IMR-90 (cell line): ENCODE measurements around the gene AMPD3. TPM values are rescaled to one million over a fixed set of nuclear protein-coding genes. Genes with fewer than 3 reads are reported as not detected.
A peak's percentile ranks its signal among the peaks of the same experiment; 100 is the strongest.

ENCODE experiments used
- ATAC-seq: fragments of 200-7000 bp; cut with Tn5 transposase; 2 replicates; pipeline ENCODE4 v1.9.1; 2020; ENCODE audit warnings: low read depth, mild to moderate bottlenecking, moderate library complexity
- BruUV-seq: library from RNA; stranded (reverse); fragments of 400-500 nt; replicated peaks from 2 replicates; lab custom pipeline; 2021; lab: Mats Ljungman, UMichigan
- CTCF ChIA-PET: fragments of 300-600 bp; formaldehyde crosslinking; extraction: SDS; loops from one replicate; lab custom pipeline; 2021; ENCODE audit warnings: antibody characterized with exemption; lab: Yijun Ruan, JAX
- POLR2A ChIA-PET: fragments of 300-600 bp; sonication (Branson Sonifier 250); formaldehyde crosslinking; loops from one replicate; lab custom pipeline; 2022; ENCODE audit warnings: antibody characterized with exemption; ENCODE audit not compliant: unreplicated experiment; lab: Charles Lee
- DNase-seq: peaks from one replicate; pipeline ENCODE4 v3.0.0; 2013
- H2AFZ ChIP-seq: replicated peaks from 2 replicates; pipeline ENCODE3; 2013; ENCODE audit warnings: low read length, mild to moderate bottlenecking; ENCODE audit not compliant: poor library complexity
- H2AK5ac ChIP-seq: 2 replicates; pipeline ENCODE4 v1.6.1; 2013; ENCODE audit warnings: low read depth, low read length, inconsistent platforms
- H2AK9ac ChIP-seq: replicated peaks from 2 replicates; pipeline ENCODE3; 2013; ENCODE audit warnings: mild to moderate bottlenecking, low read depth, low read length, moderate library complexity; ENCODE audit not compliant: poor library complexity
- H2BK120ac ChIP-seq: 2 replicates; pipeline ENCODE4 v1.6.1; 2013; ENCODE audit warnings: low read depth, low read length, inconsistent platforms
- H2BK15ac ChIP-seq: 3 replicates; pipeline ENCODE4 v1.6.1; 2013; ENCODE audit warnings: low read depth, low read length, inconsistent platforms
- H2BK20ac ChIP-seq: 2 replicates; pipeline ENCODE4 v1.6.1; 2013; ENCODE audit warnings: low read depth, mild to moderate bottlenecking, inconsistent platforms, low read length, moderate library complexity
- H2BK5ac ChIP-seq: 2 replicates; pipeline ENCODE4 v1.6.1; 2013; ENCODE audit warnings: mild to moderate bottlenecking, low read depth, low read length, inconsistent platforms; ENCODE audit not compliant: poor library complexity, severe bottlenecking
- H3K14ac ChIP-seq: replicated peaks from 2 replicates; pipeline ENCODE4 v1.6.1; 2013; ENCODE audit warnings: low read depth, low read length, inconsistent platforms
- H3K18ac ChIP-seq: 2 replicates; pipeline ENCODE4 v1.6.1; 2013; ENCODE audit warnings: low read depth, low read length, control low read depth
- H3K23ac ChIP-seq: 2 replicates; pipeline ENCODE4 v1.6.1; 2013; ENCODE audit warnings: low read depth, low read length, inconsistent platforms
- H3K27ac ChIP-seq: 2 replicates; pipeline ENCODE4 v1.5.1; 2013; ENCODE audit warnings: mild to moderate bottlenecking, control low read depth, low read length; ENCODE audit not compliant: insufficient read depth
- H3K27me3 ChIP-seq: 2 replicates; pipeline ENCODE4 v1.6.1; 2013; ENCODE audit warnings: low read length; ENCODE audit not compliant: control insufficient read depth, insufficient read depth
- H3K36me3 ChIP-seq: 2 replicates; pipeline ENCODE4 v1.6.1; 2013; ENCODE audit warnings: low read length, mixed read lengths; ENCODE audit not compliant: control insufficient read depth, insufficient read depth
- H3K4ac ChIP-seq: 2 replicates; pipeline ENCODE4 v1.6.1; 2013; ENCODE audit warnings: low read depth, low read length, inconsistent platforms
- H3K4me1 ChIP-seq: 2 replicates; pipeline ENCODE4 v1.6.1; 2013; ENCODE audit warnings: low read length, mixed read lengths; ENCODE audit not compliant: control insufficient read depth, insufficient read depth
- H3K4me2 ChIP-seq: 2 replicates; pipeline ENCODE4 v1.6.1; 2013; ENCODE audit warnings: low read depth, mild to moderate bottlenecking, control low read depth, low read length, moderate library complexity
- H3K4me3 ChIP-seq: 2 replicates; pipeline ENCODE4 v1.5.1; 2013; ENCODE audit warnings: low read depth, mild to moderate bottlenecking, control low read depth, low read length, moderate library complexity; ENCODE audit not compliant: insufficient read depth
- H3K56ac ChIP-seq: 2 replicates; pipeline ENCODE4 v1.6.1; 2013; ENCODE audit warnings: low read length, inconsistent platforms; ENCODE audit not compliant: insufficient read depth; ENCODE audit errors: extremely low read depth
- H3K79me1 ChIP-seq, 2 experiments: 2 replicates each; pipeline ENCODE4 v1.6.1; 2013; ENCODE audit warnings: low read length in 2 of 2, inconsistent platforms in 1 of 2, low read depth in 1 of 2
- H3K9ac ChIP-seq: 2 replicates; pipeline ENCODE4 v1.6.1; 2013; ENCODE audit warnings: low read depth, low read length, control low read depth
- H3K9me1 ChIP-seq: 2 replicates; pipeline ENCODE4 v1.6.1; 2013; ENCODE audit warnings: low read length, inconsistent platforms; ENCODE audit not compliant: insufficient read depth
- H3K9me3 ChIP-seq: 2 replicates; pipeline ENCODE4 v1.6.1; 2013; ENCODE audit warnings: low read length; ENCODE audit not compliant: control insufficient read depth, insufficient read depth
- H4K20me1 ChIP-seq: 2 replicates; pipeline ENCODE4 v1.6.1; 2013; ENCODE audit warnings: low read length, inconsistent platforms; ENCODE audit not compliant: insufficient read depth
- H4K5ac ChIP-seq: 2 replicates; pipeline ENCODE4 v1.6.1; 2013; ENCODE audit warnings: mild to moderate bottlenecking, low read depth, low read length, control low read depth
- H4K8ac ChIP-seq, 2 experiments: 2 replicates each; pipeline ENCODE4 v1.6.1; 2013; ENCODE audit warnings: low read depth in 2 of 2, low read length in 2 of 2, control low read depth in 1 of 2, inconsistent platforms in 1 of 2
- H4K91ac ChIP-seq: 2 replicates; pipeline ENCODE4 v1.6.1; 2013; ENCODE audit warnings: low read depth, low read length, inconsistent platforms; ENCODE audit not compliant: insufficient read depth
- BHLHE40 ChIP-seq: fragments of 150-350 bp; IDR thresholded peaks from 2 replicates; pipeline ENCODE4 v1.6.1; 2016; ENCODE audit warnings: mild to moderate bottlenecking, low read depth, low read length
- CEBPB ChIP-seq: IDR thresholded peaks from 2 replicates; pipeline ENCODE4 v1.6.1; 2012; ENCODE audit warnings: low read depth, low read length, improper control_type of control experiment
- CHD1 ChIP-seq: IDR thresholded peaks from 2 replicates; pipeline ENCODE4 v1.6.1; 2012; ENCODE audit warnings: low read depth, low read length, improper control_type of control experiment
- CTCF ChIP-seq: conservative IDR thresholded peaks from 2 replicates; pipeline ENCODE4 v1.5.1; 2012; ENCODE audit warnings: mild to moderate bottlenecking, low read depth, low read length, improper control_type of control experiment
- ELK1 ChIP-seq: fragments of 150-350 bp; IDR thresholded peaks from 2 replicates; pipeline ENCODE4 v1.6.1; 2016; ENCODE audit warnings: low read depth, mild to moderate bottlenecking, low read length, moderate library complexity, borderline replicate concordance
- FOS ChIP-seq: fragments of 150-350 bp; IDR thresholded peaks from 2 replicates; pipeline ENCODE4 v1.6.1; 2016; ENCODE audit warnings: low read depth, low read length
- MAFK ChIP-seq: IDR thresholded peaks from 2 replicates; pipeline ENCODE4 v1.6.1; 2012; ENCODE audit warnings: low read depth, low read length, improper control_type of control experiment
- MAZ ChIP-seq: IDR thresholded peaks from 2 replicates; pipeline ENCODE4 v1.6.1; 2012; ENCODE audit warnings: low read depth, mild to moderate bottlenecking, low read length, improper control_type of control experiment, moderate library complexity, borderline replicate concordance
- MXI1 ChIP-seq: IDR thresholded peaks from 2 replicates; pipeline ENCODE4 v1.6.1; 2012; ENCODE audit warnings: low read depth, mild to moderate bottlenecking, low read length, moderate library complexity, borderline replicate concordance
- NFE2L2 ChIP-seq: fragments of 150-350 bp; IDR thresholded peaks from 2 replicates; pipeline ENCODE4 v1.6.1; 2016; ENCODE audit warnings: low read depth, mild to moderate bottlenecking, low read length
- POLR2A ChIP-seq: IDR thresholded peaks from 2 replicates; pipeline ENCODE4 v1.6.1; 2012; ENCODE audit warnings: mild to moderate bottlenecking, low read depth, low read length
- RAD21 ChIP-seq: IDR thresholded peaks from 2 replicates; pipeline ENCODE4 v1.6.1; 2012; ENCODE audit warnings: low read length, improper control_type of control experiment
- RCOR1 ChIP-seq: IDR thresholded peaks from 2 replicates; pipeline ENCODE4 v1.6.1; 2012; ENCODE audit warnings: mild to moderate bottlenecking, low read length, improper control_type of control experiment; ENCODE audit not compliant: insufficient replicate concordance
- RFX5 ChIP-seq: IDR thresholded peaks from 2 replicates; pipeline ENCODE4 v1.8.0; 2012; ENCODE audit warnings: low read depth, mild to moderate bottlenecking, low read length, moderate library complexity
- USF2 ChIP-seq: fragments of 150-350 bp; IDR thresholded peaks from 2 replicates; pipeline ENCODE4 v1.6.1; 2017; ENCODE audit warnings: mild to moderate bottlenecking, antibody characterized with exemption, low read length, low read depth
- WGBS, 2 experiments: methylation state at CpG; one replicate each; pipeline versions ENCODE4 v1.1.5 to v1.1.7; 2013; ENCODE audit warnings: missing lambda C conversion rate in 2 of 2; ENCODE audit not compliant: insufficient read length in 1 of 2; ENCODE audit errors: extremely low coverage in 2 of 2; 5-methylcytosine and 5-hydroxymethylcytosine counted together
- dilution Hi-C: fragments of 300-500 bp; cut with HindIII; formaldehyde crosslinking; loops from one replicate; pipeline ENCODE4 v1.14.3; 2018; ENCODE audit warnings: low sequenced_read_pairs; ENCODE audit not compliant: unreplicated experiment
- in situ Hi-C: fragments of 300-500 bp; cut with MboI; formaldehyde crosslinking; loops from 3 replicates; pipeline ENCODE4 v1.14.3; 2019; ENCODE audit warnings: low sequenced_read_pairs, inconsistent platforms, mixed read lengths
- intact Hi-C: fragments of 100-400 bp; cut with micrococcal nuclease; formaldehyde crosslinking; loops from 2 replicates; pipeline ENCODE4 v1.10.0; 2022
- polyA plus RNA-seq, 3 experiments: library from polyadenylated mRNA; depleted of rRNA; stranded (reverse); fragments of >200 nt; gene quantifications; 2 replicates each; pipeline ENCODE4 v1.2.3, GENCODE V29; 2012; ENCODE audit warnings: low replicate concordance in 1 of 3
- total RNA-seq: library from RNA; depleted of rRNA; stranded (reverse); fragments of >200 nt; gene quantifications from 2 replicates; pipeline ENCODE4 v1.2.3, GENCODE V29; 2012

AMPD3 gene
- total and polyA plus RNA-seq, 2 of the 4 experiments (the other 2 are of a cell fraction), result 8.6 to 12.1 TPM

- intact Hi-C loops (loop anchor here (1.0 to 5.0 kb wide), 3 partner anchors 107 to 221 kb away; no protein-coding TSS in a partner anchor), dilution Hi-C loops (loop anchor here (25.0 kb wide), 1 partner anchor 223 kb away; no protein-coding TSS in a partner anchor), in situ Hi-C loops (loop anchor here (5.0 kb wide), 1 partner anchor 223 kb away; no protein-coding TSS in a partner anchor)
- Histone ChIP-seq H3K9me1 (0 out of 2 replicates have a peak, but pooled peaks cover 9% of the 10 kb centered on the region), H2AFZ (no peak overlapping the region), H2BK5ac (peak overlapping the region; percentile 34), H3K4me1 (peaks cover 4% of the 10 kb centered on the region; the same call in 1 of the 2 replicates), H2BK20ac (no peak overlapping the region), H2AK9ac (no peak overlapping the region), H2AK5ac (0 out of 2 replicates have a peak overlapping the region, but pooled peaks have one; percentile 42), H3K23ac (peak overlapping the region; percentile 18; the same call in 1 of the 2 replicates), H3K9ac (no peak overlapping the region), H3K18ac (no peak overlapping the region), H2BK120ac (peak overlapping the region; percentile 39; the same call in 1 of the 2 replicates), H3K14ac (peak overlapping the region; percentile 24; the same call in 1 of the 2 replicates), H3K27ac (peak overlapping the region; percentile 7; the same call in 1 of the 2 replicates), H3K56ac (no peak overlapping the region), H3K4me3 (no peak overlapping the region), H3K4me2 (no peak overlapping the region), H3K4ac (peak overlapping the region; percentile 38), H4K5ac (no peak overlapping the region), H2BK15ac (no peak overlapping the region), H4K20me1 (no peaks in the 10 kb centered on the region), H4K8ac (peak overlapping the region in 1 of 2 experiments; percentile 7; a peak in 1 of 4 replicates), H3K36me3 (peaks cover 17% of the 10 kb centered on the region), H3K9me3 (no peaks in the 10 kb centered on the region), H3K27me3 (no peaks in the 10 kb centered on the region), H4K91ac (no peak overlapping the region), H3K79me1 (peaks cover 0 to 16% of the 10 kb centered on the region in 2 experiments; a peak in 3 of 4 replicates)
- ChIA-PET CTCF (interaction anchor here (0.6 kb wide), 1 partner anchor 32 kb away, joined by 3 read pairs; no protein-coding TSS in a partner anchor), POLR2A (interaction anchor here (0.6 kb wide), 1 partner anchor 20 kb away, joined by 4 read pairs; no protein-coding TSS in a partner anchor)
- BruUV-seq, result no TSS peak
- no CpG with 5 or more reads among the region's 2 CpGs for WGBS, 2 experiments
- peak; percentile 14 for DNase-seq
- peak; percentile 19 for ATAC-seq
- no peak for TF ChIP-seq POLR2A
- no peak for TF ChIP-seq RCOR1
- no peak for TF ChIP-seq RFX5
- TF ChIP-seq BHLHE40, result no peak
- no peak for TF ChIP-seq MAZ
- TF ChIP-seq RAD21, result no peak
- no peak for TF ChIP-seq CHD1
- no peak for TF ChIP-seq FOS
- no peak for TF ChIP-seq USF2
- TF ChIP-seq NFE2L2, result no peak
- no peak for TF ChIP-seq CEBPB
- no peak for TF ChIP-seq MAFK
- no peak for TF ChIP-seq MXI1
- no peak for TF ChIP-seq ELK1
- TF ChIP-seq CTCF, result no peak
These were observed 59.6 kb downstream of the AMPD3 start for GRCh38 chr11:10514709-10515108.
